ENCODE results near the gene EPAS1.

EPAS1 gene

GRCh38 chr2:46413631-46414030, 116.4 kb downstream of the EPAS1 start:
- no peak for DNase-seq

- DNase-seq: no peak
Observed at GRCh38 chr2:46414701-46415100, 117.5 kb downstream of the EPAS1 start.

GRCh38 chr2:46416280-46416679, 119.1 kb downstream of the EPAS1 start:
- DNase-seq: no peak

GRCh38 chr2:46416739-46417403, 119.7 kb downstream of the EPAS1 start:
- DNase-seq: no peak

GRCh38 chr2:46420945-46421344, 123.7 kb downstream of the EPAS1 start:
- DNase-seq: no peak

- no peak for DNase-seq
Observed at GRCh38 chr2:46421361-46421760, 124.2 kb downstream of the EPAS1 start.

- no peak for DNase-seq
Observed at GRCh38 chr2:46422717-46423394, 125.6 kb downstream of the EPAS1 start.

- DNase-seq: no peak
Observed at GRCh38 chr2:46424937-46425336, 127.7 kb downstream of the EPAS1 start.

- no peak for DNase-seq
Observed at GRCh38 chr2:46428911-46429436, 131.8 kb downstream of the EPAS1 start.

- DNase-seq: no peak
Observed at GRCh38 chr2:46430413-46430812, 133.2 kb downstream of the EPAS1 start.

GRCh38 chr2:46430992-46431391, 133.8 kb downstream of the EPAS1 start:
- DNase-seq: no peak

GRCh38 chr2:46431481-46432235, 134.5 kb downstream of the EPAS1 start:
- no peak for DNase-seq

GRCh38 chr2:46434851-46435273, 137.7 kb downstream of the EPAS1 start:
- DNase-seq: no peak

GRCh38 chr2:46435353-46435752, 138.1 kb downstream of the EPAS1 start:
- no peak for DNase-seq

GRCh38 chr2:46435796-46436360, 138.7 kb downstream of the EPAS1 start:
- no peak for DNase-seq
